Left colon (tissue), 2 donors: Measurements from ENCODE around the gene FGF22. TPM values are rescaled to one million over a fixed set of nuclear protein-coding genes. Genes with fewer than 3 reads are reported as not detected.
"Not testable (repeated sequence)": the region's sequence is repeated elsewhere in the genome, so short reads cannot be mapped to it uniquely, and the experiment has no call there.

Experiments used
- ATAC-seq: fragments of 200-7000 bp; cut with Tn5 transposase; one replicate; pipeline ENCODE4 v1.9.1; 2020; ENCODE audit warnings: mild to moderate bottlenecking, moderate library complexity
- DNase-seq, 2 donors: peaks; one replicate each; pipeline ENCODE4 v3.0.0-alpha.2; 2020
- intact Hi-C, 2 donors: fragments of 100-400 bp; cut with DNase I in 1 of 2; cut with micrococcal nuclease in 1 of 2; formaldehyde crosslinking; loops; one replicate each; pipeline versions ENCODE4 v1.11.2 to v1.14.0; 2022; cut with DNase I, micrococcal nuclease
- long read RNA-seq: library from polyadenylated mRNA; unstranded; transcript quantifications from one replicate; pipeline ENCODE4 v2.0.0, GENCODE V29; 2021
- total RNA-seq, 2 donors: library from RNA; stranded (reverse); fragmentation: NEBNext Ultra II Directional; extraction: Animal tissue kit (Norgen Biotek cat#: 25700); gene quantifications; one replicate each; pipeline ENCODE4 v1.2.1, GENCODE V29; 2021
- donor health status: DM: no; HTN: no; CAD: no.
- donor health status: DM: yes; HTN: yes; CAD: no.

The FGF22 gene
- not detected for total RNA-seq
- long read RNA-seq, partial matches to known transcripts, result 0 of 1 reads
- long read RNA-seq, other reads (novel, unspliced or antisense), result 1 of 1 reads

DNA sequence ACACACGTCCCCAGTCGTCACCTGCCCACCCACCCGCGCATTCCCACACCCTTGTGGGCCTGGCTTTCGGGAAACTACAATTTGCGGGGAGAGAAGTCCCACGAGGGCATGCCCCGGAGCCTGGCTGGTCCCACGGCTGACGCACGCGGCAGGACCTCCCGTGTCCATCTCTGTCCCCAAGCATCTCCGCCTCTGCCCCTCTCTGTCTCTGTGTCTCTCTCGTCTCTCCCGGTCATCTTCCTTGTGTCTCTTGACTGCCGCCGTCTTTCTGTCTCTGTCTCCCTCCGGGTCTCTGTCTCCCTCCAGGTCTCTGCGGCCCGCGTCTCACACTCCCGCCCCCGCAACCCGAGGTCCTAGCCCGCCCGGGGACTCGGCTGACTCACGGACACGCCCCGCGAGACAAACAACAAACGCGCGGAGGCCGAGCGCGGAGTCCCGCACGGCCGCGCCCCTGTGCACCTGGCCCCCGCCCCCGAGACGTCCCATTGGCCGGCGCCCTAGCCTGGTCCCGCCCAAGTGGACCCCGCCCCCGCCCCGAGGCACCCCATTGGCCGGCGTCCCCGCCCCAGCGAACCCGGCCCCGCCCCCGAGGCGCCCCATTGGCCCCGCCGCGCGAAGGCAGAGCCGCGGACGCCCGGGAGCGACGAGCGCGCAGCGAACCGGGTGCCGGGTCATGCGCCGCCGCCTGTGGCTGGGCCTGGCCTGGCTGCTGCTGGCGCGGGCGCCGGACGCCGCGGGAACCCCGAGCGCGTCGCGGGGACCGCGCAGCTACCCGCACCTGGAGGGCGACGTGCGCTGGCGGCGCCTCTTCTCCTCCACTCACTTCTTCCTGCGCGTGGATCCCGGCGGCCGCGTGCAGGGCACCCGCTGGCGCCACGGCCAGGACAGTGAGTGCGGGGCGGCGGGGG lies at the start of gene FGF22:
Gene FGF22, plus strand, starts transcription at position 627 of the 908 bp plus-strand sequence. Its CDS starts 47 bp downstream, at position 674.
- DNase-seq, result peak; percentile 92 to 98
- intact Hi-C loops, result no loop called here

DNA sequence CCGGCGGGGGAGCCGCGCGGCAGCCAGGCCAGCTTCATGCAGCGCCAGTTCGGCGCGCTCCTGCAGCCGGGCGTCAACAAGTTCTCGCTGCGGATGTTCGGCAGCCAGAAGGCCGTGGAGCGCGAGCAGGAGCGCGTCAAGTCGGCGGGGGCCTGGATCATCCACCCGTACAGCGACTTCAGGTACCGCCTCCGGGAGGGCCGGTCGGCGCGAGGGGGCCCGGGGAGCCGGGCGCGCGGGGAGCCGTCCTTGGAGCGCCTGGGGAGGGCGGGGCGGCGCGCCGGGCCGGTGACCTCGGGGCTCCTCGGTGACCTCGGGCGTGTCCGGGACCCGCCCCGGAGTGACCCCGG lies 49.3 kb upstream of the FGF22 start:
- intact Hi-C loops, result no loop called here
- ATAC-seq (no peak), DNase-seq (no peak)

More for the DNA sequence above, at the start of gene FGF22:
- peak; percentile 95 for ATAC-seq

DNA sequence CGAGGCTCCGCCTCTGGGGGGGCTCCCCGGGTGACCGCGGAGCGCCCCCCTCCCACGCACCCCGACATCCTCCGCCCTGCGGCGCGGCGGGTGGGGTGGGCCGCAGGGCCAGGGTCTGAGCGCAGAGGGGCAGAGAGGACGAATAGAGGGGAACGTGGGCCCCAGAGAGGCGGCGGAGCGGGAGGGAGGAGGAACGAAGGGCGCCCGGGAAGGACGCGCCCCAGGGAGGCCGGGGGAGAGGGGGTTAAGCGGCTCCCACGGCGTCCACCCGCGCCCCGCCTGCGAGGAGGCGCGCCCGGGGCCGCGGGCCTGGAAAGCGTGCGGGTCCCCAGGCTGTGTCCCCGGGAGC lies 49.0 kb upstream of the FGF22 start:
- DNase-seq, result no peak
- ATAC-seq, result no peak
- intact Hi-C loops, result no loop called here

DNA sequence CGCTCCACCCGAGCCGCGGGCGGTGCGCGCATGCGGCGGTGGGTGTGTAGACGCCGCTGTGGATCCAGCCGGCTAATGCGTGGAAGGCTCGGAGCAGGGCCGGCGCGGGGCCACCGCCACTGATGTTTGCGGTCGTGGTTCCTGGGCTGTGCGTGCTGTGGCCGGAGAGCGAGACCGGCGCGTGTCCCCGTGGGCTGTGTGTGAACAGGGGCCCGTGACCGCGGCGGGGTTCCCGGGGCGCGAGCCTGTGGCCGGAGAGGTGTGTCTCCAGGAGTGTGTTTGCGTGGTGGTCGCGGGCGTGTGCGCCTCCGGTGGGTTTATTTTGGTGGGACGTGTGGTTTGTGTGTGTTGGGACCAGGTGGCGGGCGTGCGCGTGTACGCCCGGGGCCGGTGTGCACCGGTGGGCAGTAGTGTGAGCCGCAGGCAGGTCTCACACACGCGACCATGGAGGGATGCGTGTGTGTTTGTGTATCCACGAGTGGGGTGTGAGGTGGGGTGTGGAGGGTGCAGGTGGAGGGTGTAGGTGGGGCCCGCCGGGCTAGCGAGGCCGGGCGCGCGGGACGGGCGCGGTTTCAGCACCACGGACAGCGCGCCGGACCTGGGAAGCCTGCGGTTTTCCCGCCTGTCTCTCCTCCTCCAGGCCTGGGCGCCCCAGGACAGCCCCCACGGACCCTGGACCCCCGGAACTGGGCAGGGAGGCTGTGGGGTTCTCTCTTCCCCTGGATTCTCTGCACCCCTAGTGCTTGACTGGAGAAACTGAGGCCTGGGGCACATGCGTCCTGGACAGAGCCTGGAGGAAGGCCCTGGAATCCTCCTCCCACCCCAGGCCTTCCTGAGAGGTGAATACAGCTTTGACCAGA lies 48.4 kb upstream of the FGF22 start:
- intact Hi-C loops, result no loop called here
- ATAC-seq (peak; percentile 49), DNase-seq (peak in 1 of 2 donors; percentile 42)

DNA sequence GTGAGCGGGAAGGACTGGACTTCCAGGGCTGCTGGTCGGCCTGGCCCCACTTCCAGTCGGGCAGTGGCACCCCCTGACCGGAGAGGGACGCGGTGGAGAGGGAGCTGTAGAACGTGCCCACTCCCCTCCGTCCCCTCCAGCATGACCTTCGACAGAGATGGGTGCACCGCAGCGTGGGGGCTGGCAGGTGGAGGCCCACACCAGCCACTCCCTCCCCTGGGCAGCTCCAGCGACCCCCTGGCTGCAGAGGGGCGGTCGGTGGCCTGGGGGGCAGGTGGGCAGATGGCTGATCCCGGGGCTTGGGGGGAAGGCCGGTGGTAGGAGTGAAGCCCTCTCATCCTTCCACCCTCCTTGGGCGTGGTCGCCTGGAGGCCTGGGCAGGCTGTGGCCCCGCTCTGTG lies 47.6 kb upstream of the FGF22 start:
- no peak for ATAC-seq
- DNase-seq, result no peak
- intact Hi-C loops, result no loop called here

DNA sequence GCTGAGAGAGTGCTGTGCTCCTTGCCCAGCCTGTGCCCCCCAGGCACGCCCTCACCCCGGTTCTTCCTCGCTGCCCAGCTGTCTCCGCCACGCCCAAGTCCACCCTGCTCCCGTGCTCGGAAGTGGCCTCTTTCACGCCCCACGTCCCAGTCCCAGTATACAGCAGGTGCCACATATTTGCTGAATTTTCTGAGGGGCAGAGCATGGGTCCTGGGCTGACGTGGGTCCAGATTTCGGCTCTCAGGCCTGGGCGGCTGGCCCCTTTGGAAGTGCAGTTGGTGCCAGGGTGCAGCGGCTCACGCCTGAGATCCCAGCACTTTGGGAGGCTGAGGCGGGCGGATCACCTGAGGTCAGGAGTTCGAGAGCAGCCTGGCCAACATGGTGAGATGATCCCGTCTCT lies 46.6 kb upstream of the FGF22 start:
- DNase-seq, result no peak
- intact Hi-C loops, result no loop called here
- no peak for ATAC-seq

DNA sequence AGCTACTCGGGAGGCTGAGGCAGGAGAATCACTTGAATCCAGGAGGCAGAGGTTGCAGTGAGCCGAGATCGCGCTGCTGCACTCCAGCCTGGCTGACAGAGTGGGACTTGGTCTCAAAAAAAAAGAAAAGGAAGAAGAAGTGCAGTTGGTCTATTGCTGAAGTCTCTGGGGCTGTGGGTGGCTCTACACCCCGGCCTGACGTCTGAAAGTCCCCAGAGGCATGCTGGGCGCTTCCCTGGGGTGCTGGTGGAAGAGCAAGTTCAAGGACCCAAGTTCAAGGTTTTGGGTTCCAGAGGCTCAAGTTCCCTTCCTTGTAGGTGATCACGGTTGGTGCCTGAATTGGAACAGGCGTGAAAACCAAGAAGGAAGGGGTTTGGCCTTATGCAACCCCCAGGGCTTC lies 46.2 kb upstream of the FGF22 start:
- intact Hi-C loops, result no loop called here
- ATAC-seq (no peak), DNase-seq (no peak)

DNA sequence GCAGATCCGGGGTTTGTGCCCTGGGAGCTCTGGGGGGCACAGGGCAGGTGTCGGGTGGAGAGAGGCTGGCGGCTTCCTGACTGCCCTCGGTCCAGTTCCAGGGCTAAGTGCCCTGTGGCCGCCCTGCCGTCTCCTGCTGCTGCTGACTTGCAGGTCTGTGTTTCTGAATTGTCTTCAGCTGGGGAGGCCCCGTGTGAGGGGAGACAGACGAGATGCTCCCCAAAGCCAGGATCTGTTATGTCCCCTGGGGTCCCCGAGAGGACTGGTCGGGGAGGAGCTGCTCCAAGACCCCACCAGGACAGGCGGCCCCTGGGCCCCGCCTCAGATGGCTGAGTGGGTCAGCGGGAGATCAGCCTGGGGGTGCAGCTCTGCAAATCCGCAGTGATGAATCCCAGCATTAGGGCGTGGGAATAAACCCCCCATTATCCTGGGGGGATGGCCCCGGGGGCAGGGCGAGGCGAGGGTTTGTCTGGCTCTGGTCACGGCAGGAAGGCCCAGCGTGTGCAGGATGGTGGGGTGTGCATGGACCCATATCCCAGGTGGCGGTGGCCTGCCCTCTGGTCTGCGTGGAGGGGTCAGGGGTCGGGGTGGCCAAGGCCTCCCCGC lies 45.3 kb upstream of the FGF22 start:
- intact Hi-C loops, result no loop called here
- ATAC-seq, result no peak
- DNase-seq, result no peak

DNA sequence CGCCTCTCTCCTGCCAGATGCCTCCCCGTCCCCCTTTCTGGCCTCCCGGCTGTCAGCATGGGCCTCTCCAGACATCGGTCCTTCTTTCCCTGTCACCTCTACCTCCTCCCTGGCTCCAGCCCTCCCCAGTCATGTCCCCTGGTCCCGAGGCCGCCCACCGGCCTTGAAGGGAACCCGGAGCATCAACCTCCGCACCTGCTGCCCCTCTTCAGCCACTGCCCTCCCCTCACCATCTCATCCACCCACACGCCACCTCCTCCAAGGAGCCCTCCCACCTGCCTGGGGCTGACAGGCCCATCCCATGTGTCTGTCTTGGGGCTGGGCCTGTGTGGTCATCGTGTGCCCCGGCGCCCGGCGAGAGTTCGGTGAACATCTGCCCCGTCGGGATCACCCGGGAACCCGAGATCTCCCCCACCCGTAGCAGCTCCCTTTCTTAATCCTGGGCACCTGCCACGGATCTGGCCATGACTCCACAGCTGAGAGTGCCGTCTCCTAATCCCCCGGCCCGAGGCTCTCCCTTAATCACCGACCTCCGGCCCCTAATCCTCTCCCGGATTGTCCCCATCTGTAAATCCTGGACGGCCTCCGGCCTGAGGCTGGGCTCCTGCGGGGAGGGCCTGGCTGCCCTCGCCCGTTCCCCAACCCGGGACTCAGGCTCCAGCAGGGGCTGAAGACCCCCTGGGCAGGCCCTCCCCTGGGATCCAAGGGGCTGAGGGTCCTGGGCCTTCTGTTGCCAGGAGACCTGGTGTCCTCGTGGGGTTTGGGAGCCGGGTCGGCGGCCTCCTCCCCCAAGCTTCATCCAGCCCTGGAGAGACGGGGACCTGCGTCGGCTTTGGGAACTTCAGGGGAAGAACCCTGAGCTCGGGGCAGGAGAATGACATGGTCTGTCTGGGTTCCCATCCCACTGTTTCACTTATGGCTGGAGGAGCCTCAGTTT lies 44.1 kb upstream of the FGF22 start:
- DNase-seq, result no peak
- intact Hi-C loops, result no loop called here

DNA sequence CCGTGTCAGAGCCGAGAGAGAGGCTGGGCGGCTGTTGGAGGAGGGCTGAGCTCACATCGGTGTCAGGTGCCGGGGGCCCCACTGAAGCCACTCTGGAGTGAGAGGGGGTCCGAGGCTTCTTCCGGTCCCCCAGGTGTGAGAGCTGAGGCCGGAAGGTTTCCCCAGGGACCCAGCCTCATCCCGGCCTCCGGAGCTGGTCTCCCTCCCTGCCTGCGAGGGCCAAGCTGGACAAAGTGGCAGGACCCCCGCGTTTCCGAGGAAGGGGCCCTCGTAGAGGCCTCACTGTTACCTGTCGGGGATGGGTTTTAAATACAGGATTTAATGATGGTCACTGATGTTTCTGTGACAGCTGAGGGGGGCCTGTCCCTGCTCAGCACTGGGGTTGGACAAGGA lies 43.4 kb upstream of the FGF22 start:
- no peak for ATAC-seq
- DNase-seq, result no peak
- intact Hi-C loops, result no loop called here

More for the DNA sequence above, 44.1 kb upstream of the FGF22 start:
- no peak for ATAC-seq

DNA sequence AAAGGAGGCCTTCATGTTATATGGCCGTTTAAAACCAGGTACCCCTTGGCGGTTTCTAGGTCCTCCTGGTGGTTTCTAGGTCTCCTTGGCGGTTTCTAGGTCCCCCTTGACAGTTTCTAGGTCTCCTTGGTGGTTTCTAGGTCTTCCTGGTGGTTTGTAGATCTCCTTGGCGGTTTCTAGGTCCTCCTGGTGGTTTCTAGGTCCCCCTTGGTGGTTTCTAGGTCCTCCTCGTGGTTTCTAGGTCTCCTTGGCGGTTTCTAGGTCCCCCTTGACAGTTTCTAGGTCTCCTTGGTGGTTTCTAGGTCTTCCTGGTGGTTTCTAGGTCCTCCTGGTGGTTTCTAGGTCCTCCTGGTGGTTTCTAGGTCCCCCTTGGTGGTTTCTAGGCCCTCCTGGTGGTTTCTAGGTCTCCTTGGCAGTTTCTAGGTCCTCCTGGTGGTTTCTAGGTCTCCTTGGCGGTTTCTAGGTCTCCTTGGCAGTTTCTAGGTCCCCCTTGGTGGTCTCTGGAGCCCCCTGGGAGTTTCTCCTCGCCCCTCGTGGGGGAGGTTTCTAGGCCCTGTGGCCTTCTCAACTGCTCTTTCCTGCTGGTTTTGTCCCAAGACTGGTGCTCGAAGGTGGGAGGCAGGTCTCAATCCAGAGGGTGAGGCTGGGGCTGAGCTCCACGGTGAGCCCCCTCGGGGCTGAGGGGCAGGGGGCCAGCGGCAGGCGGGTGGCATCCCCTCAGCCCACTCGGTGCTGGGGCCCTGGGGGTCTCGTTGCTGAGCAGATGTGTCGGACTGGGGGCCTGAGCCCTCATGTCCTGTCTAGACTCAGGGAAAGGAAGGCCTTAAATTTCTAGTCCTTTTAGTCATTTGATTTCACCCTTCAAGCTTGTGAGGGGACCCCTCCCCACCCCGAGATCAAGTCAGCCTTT lies 42.0 kb upstream of the FGF22 start:
- ATAC-seq, result no peak
- intact Hi-C loops, result no loop called here
- no peak for DNase-seq

DNA sequence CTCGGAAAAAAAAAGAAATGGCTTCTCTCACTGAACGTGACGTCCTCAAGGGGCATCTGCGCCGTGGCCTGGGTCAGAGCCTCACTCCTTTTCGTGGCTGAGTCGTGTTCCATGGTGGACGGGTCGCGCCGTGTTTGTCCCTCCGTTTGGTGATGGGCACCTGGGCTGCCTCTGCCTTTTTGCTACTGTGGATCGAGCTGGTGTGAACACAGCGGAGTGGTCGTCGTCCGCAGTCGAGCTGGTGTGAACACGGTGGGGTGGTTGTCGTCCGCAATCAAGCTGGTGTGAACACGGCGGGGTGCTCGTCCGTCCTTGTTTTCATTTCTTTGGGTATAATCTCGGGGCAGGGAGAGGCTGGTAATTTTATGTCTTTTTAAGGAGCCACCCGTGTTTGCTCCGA lies 38.4 kb upstream of the FGF22 start:
- no peak for DNase-seq
- intact Hi-C loops, result no loop called here
- ATAC-seq, result no peak

DNA sequence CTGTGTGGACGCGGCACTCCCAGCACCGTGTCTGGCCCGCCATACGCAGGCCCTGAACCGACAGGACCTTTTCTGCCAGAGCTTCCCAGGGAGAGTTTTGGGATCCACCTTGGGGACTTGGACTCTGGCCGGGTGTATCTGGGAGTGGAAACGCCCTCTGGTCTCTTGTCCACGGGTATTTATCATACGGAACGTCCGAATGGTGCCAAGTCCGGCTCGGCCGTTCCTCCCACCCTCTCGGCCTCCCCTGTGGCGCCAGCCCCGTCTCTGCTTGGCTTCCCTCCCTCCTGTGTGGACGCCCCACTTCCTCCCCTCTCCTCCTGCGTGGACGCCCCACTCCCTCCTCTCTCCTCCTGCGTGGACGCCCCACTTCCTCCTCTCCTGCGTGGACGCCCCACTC lies 37.9 kb upstream of the FGF22 start:
- ATAC-seq, result no peak
- DNase-seq, result no peak
- intact Hi-C loops, result no loop called here

DNA sequence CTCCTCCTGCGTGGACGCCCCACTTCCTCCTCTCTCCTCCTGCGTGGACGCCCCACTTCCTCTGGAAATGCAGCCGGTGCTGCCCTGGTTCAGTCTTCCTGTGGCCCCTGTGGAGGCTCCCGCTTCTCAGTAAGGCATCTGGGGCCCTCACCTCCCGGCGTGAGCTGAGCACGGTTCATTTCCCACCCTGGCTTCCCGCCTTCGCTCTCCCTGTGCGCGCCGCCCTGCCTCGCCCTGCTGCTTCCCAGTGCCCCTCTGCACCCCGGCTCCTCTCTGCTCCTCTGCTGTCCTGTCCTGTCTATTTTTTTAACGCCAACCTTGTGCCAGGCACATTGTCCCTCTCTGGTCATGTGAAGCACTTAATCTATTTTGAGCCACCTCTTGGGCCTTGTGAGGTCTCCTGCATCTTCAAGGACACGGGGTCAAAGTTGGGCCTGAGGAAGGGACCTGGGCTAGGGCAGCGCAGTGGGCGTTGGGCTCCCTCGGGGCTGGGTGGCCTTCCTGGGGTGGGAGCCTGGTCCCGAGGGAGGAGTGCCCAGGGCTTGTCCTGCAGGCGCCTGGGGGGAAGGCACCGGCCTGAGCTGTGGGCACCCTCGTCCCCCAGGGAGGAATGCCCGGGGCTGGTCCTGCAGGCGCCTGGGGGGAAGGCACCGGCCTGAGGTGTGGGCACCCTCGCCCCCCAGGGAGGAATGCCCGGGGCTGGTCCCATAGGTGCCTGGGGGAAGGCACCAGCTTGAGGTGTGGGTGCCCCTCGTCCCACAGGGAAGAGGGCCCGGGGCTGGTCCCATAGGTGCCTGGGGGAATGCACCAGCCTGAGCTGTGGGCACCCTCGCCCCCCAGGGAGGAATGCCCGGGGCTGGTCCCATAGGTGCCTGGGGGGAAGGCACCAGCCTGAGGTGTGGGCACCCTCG lies 37.0 kb upstream of the FGF22 start:
- intact Hi-C loops, result no loop called here
- no peak for ATAC-seq

DNA sequence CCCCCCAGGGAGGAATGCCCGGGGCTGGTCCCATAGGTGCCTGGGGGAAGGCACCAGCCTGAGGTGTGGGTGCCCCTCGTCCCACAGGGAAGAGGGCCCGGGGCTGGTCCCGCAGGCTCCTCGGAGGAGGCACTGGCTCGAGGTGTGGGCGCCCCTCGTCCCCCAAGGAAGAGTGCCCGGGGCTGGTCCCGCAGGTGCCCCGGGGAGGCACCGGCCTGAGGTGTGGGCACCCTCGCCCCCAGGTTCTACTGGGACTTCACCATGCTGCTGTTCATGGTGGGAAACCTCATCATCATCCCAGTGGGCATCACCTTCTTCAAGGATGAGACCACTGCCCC lies 36.4 kb upstream of the FGF22 start:
- ATAC-seq, DNase-seq, intact Hi-C loops: not testable (repeated sequence)

More for the DNA sequence above, 37.0 kb upstream of the FGF22 start:
- DNase-seq, result no peak

DNA sequence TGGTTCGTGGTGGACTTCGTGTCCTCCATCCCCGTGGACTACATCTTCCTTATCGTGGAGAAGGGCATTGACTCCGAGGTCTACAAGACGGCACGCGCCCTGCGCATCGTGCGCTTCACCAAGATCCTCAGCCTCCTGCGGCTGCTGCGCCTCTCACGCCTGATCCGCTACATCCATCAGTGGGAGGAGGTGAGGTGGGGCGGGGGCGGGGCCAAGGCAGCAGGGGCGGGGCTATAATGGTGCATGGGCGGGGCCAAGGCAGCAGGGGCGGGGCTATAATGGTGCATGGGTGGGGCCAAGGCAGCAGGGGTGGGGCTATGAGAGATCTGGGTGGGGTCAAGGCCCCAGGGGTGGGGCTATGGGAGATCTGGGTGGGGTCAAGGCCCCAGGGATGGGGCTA lies 35.9 kb upstream of the FGF22 start:
- DNase-seq, intact Hi-C loops, ATAC-seq: not testable (repeated sequence)

DNA sequence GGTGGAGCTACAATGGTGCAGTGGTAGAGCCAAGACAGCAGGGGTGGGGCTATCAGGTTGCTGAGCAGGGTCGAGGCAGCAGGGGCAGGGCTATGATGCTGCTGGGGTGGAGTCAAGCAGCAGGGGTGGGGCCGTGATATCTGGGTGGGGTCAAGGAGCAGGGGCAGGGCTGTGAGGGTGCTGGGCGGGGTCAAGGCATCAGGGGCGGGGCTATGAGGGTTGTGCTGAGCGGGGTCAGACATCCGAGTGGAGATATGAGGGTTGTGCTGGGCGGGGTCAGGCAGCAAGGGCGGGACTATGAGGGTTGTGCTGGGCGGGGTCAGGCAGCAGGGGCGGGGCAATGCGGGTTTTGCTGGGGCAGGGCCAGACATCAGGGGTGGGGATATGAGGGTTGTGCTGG lies 35.3 kb upstream of the FGF22 start:
- intact Hi-C loops, result no loop called here
- DNase-seq (no peak), ATAC-seq (peak; percentile 47)
